Smooth muscle cell (in vitro differentiated cells): ENCODE data around the gene OTOA. TPM values are rescaled to one million over a fixed set of nuclear protein-coding genes. Genes with fewer than 3 reads are reported as not detected.
"Not testable (repeated sequence)": the region's sequence is repeated elsewhere in the genome, so short reads cannot be mapped to it uniquely, and the experiment has no call there.

Experiments used
- DNase-seq: peaks from one replicate; lab custom pipeline; 2025; ENCODE audit not compliant: unreplicated experiment; lab: John Stamatoyannopoulos, UW
- H2AFZ ChIP-seq: fragments of 200-600 bp; sonication (generic); 2 replicates; pipeline ENCODE4 v1.6.0; 2016; ENCODE audit warnings: antibody characterized with exemption, low read depth, mild to moderate bottlenecking
- H3F3A ChIP-seq: fragments of 200-600 bp; sonication (generic); 2 replicates; pipeline ENCODE4 v1.6.0; 2017; ENCODE audit warnings: antibody characterized with exemption, low read depth
- H3K27ac ChIP-seq: fragments of 200-600 bp; sonication (generic); 2 replicates; pipeline ENCODE4 v1.5.1; 2016; ENCODE audit warnings: low read depth, mild to moderate bottlenecking
- H3K27me3 ChIP-seq: fragments of 200-600 bp; sonication (generic); 2 replicates; pipeline ENCODE4 v1.6.1; 2016; ENCODE audit warnings: low read depth, mild to moderate bottlenecking
- H3K36me3 ChIP-seq: fragments of 200-600 bp; sonication (generic); 2 replicates; pipeline ENCODE4 v1.5.1; 2016; ENCODE audit warnings: low read depth
- H3K4me1 ChIP-seq: fragments of 200-600 bp; sonication (generic); 2 replicates; pipeline ENCODE4 v1.5.1; 2016; ENCODE audit warnings: low read depth
- H3K4me2 ChIP-seq: fragments of 200-600 bp; sonication (generic); 2 replicates; pipeline ENCODE4 v1.6.0; 2016; ENCODE audit warnings: mild to moderate bottlenecking
- H3K4me3 ChIP-seq: fragments of 200-600 bp; sonication (generic); 2 replicates; pipeline ENCODE4 v1.5.1; 2016; ENCODE audit warnings: mild to moderate bottlenecking
- H3K79me2 ChIP-seq: fragments of 200-600 bp; sonication (generic); 2 replicates; pipeline ENCODE4 v1.6.0; 2016; ENCODE audit warnings: low read depth, mild to moderate bottlenecking
- H3K9ac ChIP-seq: fragments of 200-600 bp; sonication (generic); 2 replicates; pipeline ENCODE4 v1.6.0; 2016; ENCODE audit warnings: low read depth
- H3K9me3 ChIP-seq: fragments of 200-600 bp; sonication (generic); replicated peaks from 2 replicates; pipeline ENCODE4 v1.5.1; 2016; ENCODE audit warnings: low read depth
- H4K20me1 ChIP-seq: fragments of 200-600 bp; sonication (generic); 2 replicates; pipeline ENCODE4 v1.6.0; 2016; ENCODE audit warnings: low read depth
- CTCF ChIP-seq: fragments of 200-600 bp; sonication (generic); IDR thresholded peaks from 2 replicates; pipeline ENCODE4 v1.5.1; 2017; ENCODE audit warnings: borderline replicate concordance, mild to moderate bottlenecking, antibody characterized with exemption; ENCODE audit not compliant: insufficient read depth, poor library complexity, severe bottlenecking
- WGBS: methylation state at CpG from one replicate; pipeline ENCODE4 v1.1.7; 2016; ENCODE audit warnings: low lambda C conversion rate; 5-methylcytosine and 5-hydroxymethylcytosine counted together
- polyA plus RNA-seq: library from polyadenylated mRNA; unstranded; fragments of >200 nt; fragmentation: Nextera tagmentation; extraction: Ambion mirVana; gene quantifications from 2 replicates; pipeline ENCODE4 v1.2.1, GENCODE V29; 2016
- total RNA-seq: library from RNA; depleted of rRNA; stranded (reverse); fragments of >200 nt; gene quantifications from 2 replicates; pipeline ENCODE4 v1.2.3, GENCODE V29; 2014

OTOA gene
- total and polyA plus RNA-seq, 2 experiments from 2014 or later, result not detected

- H3K27me3 ChIP-seq, result peaks cover 20% of the 10 kb centered on the region
- H3K4me3 ChIP-seq, H3K9ac ChIP-seq, H3F3A ChIP-seq, H2AFZ ChIP-seq, H3K4me2 ChIP-seq, H4K20me1 ChIP-seq, H3K4me1 ChIP-seq, H3K9me3 ChIP-seq, H3K36me3 ChIP-seq, DNase-seq, H3K79me2 ChIP-seq, H3K27ac ChIP-seq: not testable (repeated sequence)
- WGBS, result 93% methylated on average over 5 of the region's 5 CpGs
These were observed 16.9 kb downstream of the OTOA start for GRCh38 chr16:21680714-21681113.

- Histone ChIP-seq H3K79me2 (no peaks in the 10 kb centered on the region), H3K27ac (no peak overlapping the region), H2AFZ (no peak overlapping the region), H3K4me3 (no peak overlapping the region), H4K20me1 (no peaks in the 10 kb centered on the region), H3K27me3 (peaks cover 12% of the 10 kb centered on the region), H3F3A (no peaks in the 10 kb centered on the region), H3K4me1 (no peaks in the 10 kb centered on the region), H3K9me3 (no peaks in the 10 kb centered on the region), H3K9ac (no peak overlapping the region), H3K36me3 (no peaks in the 10 kb centered on the region), H3K4me2 (no peak overlapping the region)
- TF ChIP-seq CTCF, result no peak
- DNase-seq, result no peak
- 80% methylated on average over 3 of the region's 3 CpGs for WGBS
These were observed 19.4 kb downstream of the OTOA start for GRCh38 chr16:21683184-21683583.

- peak; percentile 38 for TF ChIP-seq CTCF
- no peaks in the 10 kb centered on the region for H3K36me3 ChIP-seq
- no peak for DNase-seq
- H3F3A ChIP-seq, result no peaks in the 10 kb centered on the region
- 38% methylated on average over 6 of the region's 6 CpGs for WGBS
- H3K4me3 ChIP-seq, result no peak overlapping the region
- no peaks in the 10 kb centered on the region for H3K9me3 ChIP-seq
- H3K27ac ChIP-seq, result no peak overlapping the region
- H3K4me1 ChIP-seq, result no peaks in the 10 kb centered on the region
- no peaks in the 10 kb centered on the region for H4K20me1 ChIP-seq
- H3K79me2 ChIP-seq, result no peaks in the 10 kb centered on the region
- H2AFZ ChIP-seq, result no peak overlapping the region
- H3K4me2 ChIP-seq, result no peak overlapping the region
- H3K27me3 ChIP-seq, result peaks cover 12% of the 10 kb centered on the region
- no peak overlapping the region for H3K9ac ChIP-seq
These were observed 20.4 kb downstream of the OTOA start for GRCh38 chr16:21684199-21684598.

GRCh38 chr16:21685034-21685455 lies 21.3 kb downstream of the OTOA start:
- H3K4me2 ChIP-seq, result no peak overlapping the region
- no peak for TF ChIP-seq CTCF
- no peaks in the 10 kb centered on the region for H3K36me3 ChIP-seq
- no peaks in the 10 kb centered on the region for H3K4me1 ChIP-seq
- no peak overlapping the region for H2AFZ ChIP-seq
- H4K20me1 ChIP-seq, result no peaks in the 10 kb centered on the region
- DNase-seq, result no peak
- peaks cover 12% of the 10 kb centered on the region for H3K27me3 ChIP-seq
- no peaks in the 10 kb centered on the region for H3K79me2 ChIP-seq
- no peak overlapping the region for H3K4me3 ChIP-seq
- no peak overlapping the region for H3K9ac ChIP-seq
- no peaks in the 10 kb centered on the region for H3K9me3 ChIP-seq
- no peaks in the 10 kb centered on the region for H3F3A ChIP-seq
- WGBS, result 68% methylated on average over 14 of the region's 14 CpGs
- no peak overlapping the region for H3K27ac ChIP-seq
